Esophagus squamous epithelium (tissue), 5 donors: ENCODE data around the gene RAMP1. TPM values are rescaled to one million over a fixed set of nuclear protein-coding genes. Genes with fewer than 3 reads are reported as not detected.

ENCODE experiments used
- DNase-seq: peaks from one replicate; lab custom pipeline; 2025; lab: John Stamatoyannopoulos, UW
- H3K27ac ChIP-seq, 4 donors: fragments of 200-600 bp; sonication (generic); one replicate each; pipeline ENCODE4 v1.5.1; 2016 to 2019; ENCODE audit warnings: mild to moderate bottlenecking in 1 of 4
- H3K27me3 ChIP-seq, 4 donors: fragments of 200-600 bp; sonication (generic); 1 replicate in 3 of 4; 2 replicates in 1 of 4; pipeline versions ENCODE4 v1.5.1 to v1.6.0; 2017 to 2021; ENCODE audit warnings: antibody characterized with exemption in 1 of 4
- H3K36me3 ChIP-seq, 3 donors: fragments of 200-600 bp; sonication (generic); one replicate each; pipeline ENCODE4 v1.5.1; 2016 to 2019
- H3K4me1 ChIP-seq, 3 donors: fragments of 200-600 bp; sonication (generic); one replicate each; pipeline ENCODE4 v1.5.1; 2017 to 2019
- H3K4me3 ChIP-seq, 4 donors: fragments of 200-600 bp; sonication (generic); 1 replicate in 3 of 4; 2 replicates in 1 of 4; pipeline ENCODE4 v1.5.1; 2016 to 2019; ENCODE audit warnings: mild to moderate bottlenecking in 2 of 4, moderate library complexity in 1 of 4
- H3K9me3 ChIP-seq, 3 donors: fragments of 200-600 bp; sonication (generic); one replicate each; pipeline ENCODE4 v1.5.1; 2016 to 2019
- CTCF ChIP-seq, 6 experiments: fragments of 450-650 bp in 4 of 6; fragments of 200-600 bp in 2 of 6; sonication (generic) in 2 of 6; IDR thresholded peaks; one replicate each; pipeline ENCODE4 v1.5.1; 2016 to 2019; ENCODE audit warnings: antibody characterized with exemption in 6 of 6, mild to moderate bottlenecking in 4 of 6, moderate library complexity in 4 of 6
- POLR2A ChIP-seq, 4 donors: fragments of 450-650 bp; IDR thresholded peaks; one replicate each; pipeline ENCODE4 v1.6.1; 2017; ENCODE audit warnings: antibody characterized with exemption in 4 of 4, mild to moderate bottlenecking in 4 of 4, moderate library complexity in 3 of 4
- WGBS, 2 donors: methylation state at CpG; one replicate each; pipeline ENCODE4 v1.1.5; 2018; 5-methylcytosine and 5-hydroxymethylcytosine counted together
- intact Hi-C: fragments of 100-400 bp; cut with DNase I; formaldehyde crosslinking; loops from one replicate; pipeline ENCODE4 v1.15.0; 2022
- total RNA-seq, 4 donors: library from RNA; depleted of rRNA; stranded (reverse); fragments of >200 nt; gene quantifications; one replicate each; pipeline ENCODE4 v1.1.0, GENCODE V29; 2016
- donor health status: DM: yes; HTN: yes; CAD: no.

RAMP1 gene
- total RNA-seq, 4 donors from 2014 or later, result 0.76 to 11.3 (median 4.0) TPM

DNA sequence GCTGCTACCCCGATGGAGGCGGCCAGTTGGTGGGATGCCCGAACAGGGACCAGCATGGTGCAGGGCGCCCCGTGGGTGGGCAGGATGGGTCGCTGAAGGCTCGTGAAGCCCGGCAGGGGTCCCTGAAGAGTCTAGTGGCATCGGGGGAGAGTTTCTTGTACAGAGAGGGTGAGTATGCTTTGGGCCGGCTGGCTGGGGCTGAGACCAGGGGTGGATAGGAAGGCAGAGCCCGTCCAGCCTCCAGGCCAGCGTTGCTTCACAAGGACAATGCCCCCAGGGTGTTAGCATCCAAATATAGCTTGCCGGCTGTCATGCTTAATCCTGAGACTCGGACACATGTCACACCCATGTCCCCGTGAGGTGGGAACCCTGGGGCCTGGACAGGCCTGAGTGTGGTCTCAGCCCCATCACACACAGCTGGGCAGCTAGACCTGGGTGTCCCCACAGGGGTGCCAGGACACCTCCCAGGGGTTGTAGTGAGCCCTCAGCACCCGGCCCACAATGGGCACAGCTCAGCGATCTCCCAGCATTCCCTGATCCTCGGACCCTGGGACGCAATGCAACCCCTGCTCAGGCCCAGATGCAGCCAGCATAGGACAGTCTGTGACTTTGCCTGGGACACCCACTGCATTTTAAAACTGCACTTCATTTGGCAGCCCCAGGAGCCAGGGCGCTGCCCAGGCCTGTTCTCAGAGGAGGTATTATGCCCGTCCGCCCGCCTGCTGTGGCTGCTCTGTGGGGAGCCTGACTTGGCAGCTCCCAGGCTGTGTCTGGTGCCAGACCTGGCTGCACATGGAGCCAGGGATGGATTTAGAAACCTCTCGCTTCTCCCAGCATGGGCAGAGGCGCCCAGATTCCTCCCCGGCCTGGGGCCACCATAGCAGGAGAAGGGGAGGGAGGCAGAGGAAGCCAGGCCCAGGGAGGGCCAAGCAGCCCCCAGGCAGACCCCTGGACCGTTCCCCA lies 36.4 kb downstream of the RAMP1 start:
- H3K4me3 ChIP-seq, result no peak overlapping the region
- H3K36me3 ChIP-seq, result no peaks in the 10 kb centered on the region
- H3K4me1 ChIP-seq, result peaks cover 23 to 74% (median 35%) of the 10 kb centered on the region in 3 donors
- 64% methylated on average over 14 of the region's 27 CpGs; no CpG with 5 or more reads in 1 of the 2 donors for WGBS, 2 donors
- TF ChIP-seq POLR2A (IDR thresholded peaks at IDR 0.05), result no peak
- TF ChIP-seq CTCF (IDR thresholded peaks at IDR 0.05), result no peak
- intact Hi-C loops, result no loop called here
- no peaks in the 10 kb centered on the region for H3K9me3 ChIP-seq
- no peaks in the 10 kb centered on the region for H3K27me3 ChIP-seq
- no peak for DNase-seq
- H3K27ac ChIP-seq, result peak overlapping the region; percentile 65 to 84 (median 76)

GRCh38 chr2:237896507-237896892 lies 37.1 kb downstream of the RAMP1 start:
- peaks cover 23 to 74% (median 35%) of the 10 kb centered on the region in 3 donors for H3K4me1 ChIP-seq

GRCh38 chr2:237896956-237897355 lies 37.5 kb downstream of the RAMP1 start:
- no peak overlapping the region for H3K4me3 ChIP-seq
- intact Hi-C loops, result no loop called here
- TF ChIP-seq CTCF (IDR thresholded peaks at IDR 0.05), result no peak
- TF ChIP-seq POLR2A (IDR thresholded peaks at IDR 0.05), result no peak
- WGBS, 2 donors, result 84 to 92% methylated on average over 3 to 4 of the region's 10 CpGs
- H3K27ac ChIP-seq, result peak overlapping the region in 3 of 4 donors; percentile 10 to 84 (median 75)
- no peaks in the 10 kb centered on the region for H3K9me3 ChIP-seq
- no peaks in the 10 kb centered on the region for H3K36me3 ChIP-seq
- H3K4me1 ChIP-seq, result peaks cover 23 to 74% (median 35%) of the 10 kb centered on the region in 3 donors
- H3K27me3 ChIP-seq, result no peaks in the 10 kb centered on the region
- no peak for DNase-seq

More at GRCh38 chr2:237896507-237896892, 37.1 kb downstream of the RAMP1 start:
- Histone ChIP-seq H3K36me3 (no peaks in the 10 kb centered on the region), H3K4me3 (no peak overlapping the region), H3K27me3 (no peaks in the 10 kb centered on the region), H3K27ac (peak overlapping the region; percentile 50 to 84 (median 76)), H3K9me3 (no peaks in the 10 kb centered on the region)
- 25 to 35% methylated on average over 4 to 6 of the region's 7 CpGs for WGBS, 2 donors
- DNase-seq, result no peak
- TF ChIP-seq POLR2A (IDR thresholded peaks at IDR 0.05) (no peak), CTCF (IDR thresholded peaks at IDR 0.05) (no peak)
- intact Hi-C loops, result no loop called here

- intact Hi-C loops, result no loop called here
- Histone ChIP-seq H3K4me1 (peaks cover 23 to 66% (median 35%) of the 10 kb centered on the region in 3 donors), H3K27me3 (no peaks in the 10 kb centered on the region), H3K9me3 (no peaks in the 10 kb centered on the region), H3K36me3 (no peaks in the 10 kb centered on the region), H3K4me3 (no peak overlapping the region), H3K27ac (peak overlapping the region; percentile 55 to 88 (median 74))
- no peak for DNase-seq
- WGBS, 2 donors, result 80% methylated on average over 1 of the region's 1 CpG; no CpG with 5 or more reads in 1 of the 2 donors
- no peak for TF ChIP-seq CTCF (IDR thresholded peaks at IDR 0.05)
These were observed 38.6 kb downstream of the RAMP1 start for GRCh38 chr2:237898057-237898414.
